H1 (cell line): Measurements from ENCODE around the gene HDHD5. TPM values are rescaled to one million over a fixed set of nuclear protein-coding genes. Genes with fewer than 3 reads are reported as not detected.

Source experiments
- CHD7 ChIP-seq: fragments of 300-600 bp; sonication (generic); IDR thresholded peaks from 2 replicates; pipeline ENCODE4 v1.7.1; 2012; ENCODE audit warnings: low read length, moderate library complexity, mild to moderate bottlenecking, inconsistent platforms; ENCODE audit not compliant: insufficient replicate concordance
- polyA plus RNA-seq, 7 experiments: library from polyadenylated mRNA; depleted of rRNA in 3 of 7; stranded (reverse) in 5 of 7; unstranded in 2 of 7; fragments of >200 nt in 5 of 7; fragments of 200-250 nt in 2 of 7; gene quantifications; 1 replicate in 5 of 7; 2 replicates in 1 of 7; 4 replicates in 1 of 7; pipeline versions ENCODE4 v1.2.1 to v1.2.3, GENCODE V29; 2011 to 2013; ENCODE audit warnings: missing spikeins in 2 of 7, mixed read lengths in 2 of 7
- total RNA-seq: library from RNA; stranded (reverse); fragmentation: NEBNext Ultra II Directional; extraction: Animal tissue kit (Norgen Biotek cat#: 25700); gene quantifications from 2 replicates; pipeline ENCODE4 v1.2.1, GENCODE V29; 2021

The HDHD5 gene
- total and polyA plus RNA-seq, 2 of the 8 experiments (the other 6 are each of a cell fraction or from before 2014, with no cell fraction given), result 68.3 to 123 TPM

GRCh38 chr22:17133137-17133536, 25.9 kb downstream of the HDHD5 start (continued):
- TF ChIP-seq CHD7, result no peak
